ENCODE results near the gene IKZF1. TPM values are rescaled to one million over a fixed set of nuclear protein-coding genes. Genes with fewer than 3 reads are reported as not detected.
A peak's percentile ranks its signal among the peaks of the same experiment; 100 is the strongest.

IKZF1 gene
- total RNA-seq, 2 donors from 2014 or later: 290 to 416 TPM

DNA sequence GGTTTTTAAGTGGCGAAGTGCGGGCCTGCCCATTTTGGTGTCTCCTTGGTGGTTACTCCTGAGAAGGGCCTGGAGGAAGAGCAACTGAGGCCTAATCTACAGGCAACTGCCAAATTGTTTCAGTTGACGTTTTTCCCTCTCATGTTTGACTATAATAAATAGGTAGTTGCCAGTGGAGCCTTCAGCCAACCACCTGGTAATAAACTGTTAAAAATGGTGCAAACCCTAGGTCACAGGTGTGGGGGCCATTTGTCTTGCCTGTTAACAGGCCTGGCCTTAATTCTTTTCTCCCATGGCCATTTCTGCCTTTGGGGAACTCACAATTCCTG is 3.7 kb downstream of the IKZF1 start:
- peak overlapping the region in 1 of 2 donors; percentile 90 for H3K27ac Mint-ChIP-seq
- peaks cover 44 to 67% of the 10 kb centered on the region in 2 donors for H3K4me1 Mint-ChIP-seq (ENCODE audit: low read depth in 2 of 2)
- no peaks in the 10 kb centered on the region for H3K9me3 Mint-ChIP-seq
- H3K4me3 Mint-ChIP-seq: peak overlapping the region; percentile 98
- H3K36me3 Mint-ChIP-seq: peaks cover 47% of the 10 kb centered on the region
- no peaks in the 10 kb centered on the region for H3K27me3 Mint-ChIP-seq
- ATAC-seq (no peak), DNase-seq (ENCODE audit: low spot score) (no peak)

DNA sequence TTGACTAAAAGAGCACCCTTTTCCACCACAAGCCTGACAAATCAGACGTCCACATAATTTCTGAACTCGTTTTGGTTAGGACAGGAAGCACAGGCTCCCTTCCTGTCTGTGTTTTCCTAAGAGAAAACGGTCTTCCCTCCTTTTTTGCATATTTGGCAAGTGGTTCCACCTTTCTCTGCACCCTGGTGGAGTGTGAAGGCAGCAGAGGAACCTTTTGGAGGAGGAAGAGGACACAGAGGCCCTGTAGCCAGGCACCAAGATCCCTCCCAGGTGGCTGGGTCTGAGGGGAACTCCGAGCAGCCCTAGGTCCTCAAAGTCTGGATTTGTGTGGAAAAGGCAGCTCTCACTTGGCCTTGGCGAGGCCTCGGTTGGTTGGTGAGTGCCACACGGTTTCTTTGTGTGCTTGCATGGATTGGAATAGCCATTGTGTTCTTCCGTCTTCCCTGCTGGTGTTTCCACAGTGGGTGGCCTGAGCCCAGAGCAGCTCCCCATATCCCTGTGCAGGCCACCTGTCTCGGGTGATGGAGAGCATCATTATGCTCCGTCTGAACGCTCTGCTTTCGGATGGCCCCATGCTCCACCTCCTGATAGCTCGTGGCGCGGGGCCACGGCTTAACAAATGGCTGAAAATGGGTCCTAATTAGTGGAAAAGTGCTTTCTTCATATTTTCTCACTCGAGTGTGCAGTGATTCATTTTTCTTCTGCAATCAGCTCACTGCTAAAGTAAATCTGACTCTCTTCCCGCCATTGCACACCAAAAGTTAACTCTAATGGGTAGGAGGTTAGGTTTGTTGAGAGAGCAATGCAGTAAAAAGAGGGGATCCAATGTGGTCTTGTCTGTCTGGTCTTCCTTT is 4.2 kb downstream of the IKZF1 start:
- Mint-ChIP-seq H3K27ac (peak overlapping the region in 1 of 2 donors; percentile 90), H3K9me3 (no peaks in the 10 kb centered on the region), H3K4me1 (ENCODE audit: low read depth in 2 of 2) (peaks cover 49 to 73% of the 10 kb centered on the region in 2 donors), H3K36me3 (peaks cover 53% of the 10 kb centered on the region), H3K4me3 (peak overlapping the region; percentile 98), H3K27me3 (no peaks in the 10 kb centered on the region)
- ATAC-seq: peak in 1 of 2 donors; percentile 39
- no peak for DNase-seq (ENCODE audit: low spot score)

DNA sequence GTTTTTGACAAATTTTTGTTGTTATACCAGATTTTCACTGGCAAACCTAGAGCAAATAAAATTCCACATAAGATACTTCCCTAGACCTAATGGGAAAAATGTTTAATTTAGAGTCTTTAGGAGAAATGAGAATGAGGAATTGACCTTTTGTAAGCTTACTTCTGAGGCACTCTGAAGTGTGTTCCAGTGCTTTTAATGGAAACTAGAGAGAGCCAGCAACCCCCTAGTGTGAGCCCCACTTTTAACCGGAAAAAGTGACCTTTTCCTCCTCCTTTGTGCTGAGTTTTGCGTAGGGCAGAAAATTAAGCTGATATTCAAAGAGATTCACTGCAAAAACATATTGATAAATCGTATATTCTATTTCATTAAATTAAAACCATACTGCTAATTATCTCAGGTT is 5.2 kb downstream of the IKZF1 start:
- H3K36me3 Mint-ChIP-seq: peaks cover 60% of the 10 kb centered on the region
- H3K9me3 Mint-ChIP-seq: no peaks in the 10 kb centered on the region
- H3K4me3 Mint-ChIP-seq: peak overlapping the region; percentile 98
- peak overlapping the region in 1 of 2 donors; percentile 90 for H3K27ac Mint-ChIP-seq
- H3K27me3 Mint-ChIP-seq: no peaks in the 10 kb centered on the region
- peaks cover 59 to 83% of the 10 kb centered on the region in 2 donors for H3K4me1 Mint-ChIP-seq (ENCODE audit: low read depth in 2 of 2)
- ATAC-seq: no peak
- DNase-seq (ENCODE audit: low spot score): no peak

DNA sequence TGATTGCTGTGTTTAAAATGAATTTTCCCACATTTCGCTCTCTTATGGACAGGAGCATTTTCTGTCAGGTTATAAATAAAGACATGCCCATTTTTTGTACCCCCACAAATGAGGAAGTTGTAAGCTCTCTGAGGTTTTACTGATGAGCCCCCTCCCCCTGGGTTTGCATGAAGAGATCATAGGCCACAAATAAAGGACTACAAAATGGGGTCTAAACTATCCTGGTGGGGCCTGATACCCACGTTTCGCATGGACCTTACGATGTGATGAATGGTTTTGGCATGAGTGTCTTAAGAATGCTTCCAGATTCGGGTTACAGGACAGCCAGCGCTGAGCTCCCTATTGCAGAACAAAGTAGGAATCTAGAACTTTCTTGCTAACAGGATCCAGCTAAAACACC is 5.8 kb downstream of the IKZF1 start:
- Mint-ChIP-seq H3K36me3 (peaks cover 55% of the 10 kb centered on the region), H3K27ac (peak overlapping the region in 1 of 2 donors; percentile 90), H3K4me1 (ENCODE audit: low read depth in 2 of 2) (peaks cover 65 to 89% of the 10 kb centered on the region in 2 donors), H3K27me3 (no peaks in the 10 kb centered on the region), H3K4me3 (peak overlapping the region; percentile 98), H3K9me3 (no peaks in the 10 kb centered on the region)
- no peak for DNase-seq (ENCODE audit: low spot score)
- ATAC-seq: no peak

DNA sequence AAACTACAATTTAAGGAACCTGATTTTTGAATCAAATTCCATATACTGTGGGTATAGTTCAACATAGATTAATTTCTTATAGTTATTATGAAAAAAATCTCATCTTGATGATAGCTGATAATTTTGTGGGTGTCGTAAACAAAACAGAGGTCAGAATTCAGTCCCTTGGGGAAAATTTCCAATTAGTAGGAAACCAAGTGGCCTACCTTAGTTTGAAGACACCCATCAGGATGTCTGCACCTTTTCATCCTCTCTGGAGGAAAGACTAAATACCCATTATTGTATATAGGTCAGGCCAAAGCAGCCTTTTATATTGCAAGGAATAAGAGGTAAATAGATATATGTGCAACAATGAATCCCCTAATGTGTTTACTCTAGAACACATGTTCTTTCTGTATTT is 6.4 kb downstream of the IKZF1 start:
- H3K4me3 Mint-ChIP-seq: peak overlapping the region; percentile 98
- no peaks in the 10 kb centered on the region for H3K9me3 Mint-ChIP-seq
- ATAC-seq (no peak), DNase-seq (ENCODE audit: low spot score) (no peak)
- H3K27me3 Mint-ChIP-seq: no peaks in the 10 kb centered on the region
- H3K27ac Mint-ChIP-seq: peak overlapping the region in 1 of 2 donors; percentile 90
- H3K36me3 Mint-ChIP-seq: peaks cover 57% of the 10 kb centered on the region
- H3K4me1 Mint-ChIP-seq (ENCODE audit: low read depth in 2 of 2): peaks cover 71 to 95% of the 10 kb centered on the region in 2 donors

DNA sequence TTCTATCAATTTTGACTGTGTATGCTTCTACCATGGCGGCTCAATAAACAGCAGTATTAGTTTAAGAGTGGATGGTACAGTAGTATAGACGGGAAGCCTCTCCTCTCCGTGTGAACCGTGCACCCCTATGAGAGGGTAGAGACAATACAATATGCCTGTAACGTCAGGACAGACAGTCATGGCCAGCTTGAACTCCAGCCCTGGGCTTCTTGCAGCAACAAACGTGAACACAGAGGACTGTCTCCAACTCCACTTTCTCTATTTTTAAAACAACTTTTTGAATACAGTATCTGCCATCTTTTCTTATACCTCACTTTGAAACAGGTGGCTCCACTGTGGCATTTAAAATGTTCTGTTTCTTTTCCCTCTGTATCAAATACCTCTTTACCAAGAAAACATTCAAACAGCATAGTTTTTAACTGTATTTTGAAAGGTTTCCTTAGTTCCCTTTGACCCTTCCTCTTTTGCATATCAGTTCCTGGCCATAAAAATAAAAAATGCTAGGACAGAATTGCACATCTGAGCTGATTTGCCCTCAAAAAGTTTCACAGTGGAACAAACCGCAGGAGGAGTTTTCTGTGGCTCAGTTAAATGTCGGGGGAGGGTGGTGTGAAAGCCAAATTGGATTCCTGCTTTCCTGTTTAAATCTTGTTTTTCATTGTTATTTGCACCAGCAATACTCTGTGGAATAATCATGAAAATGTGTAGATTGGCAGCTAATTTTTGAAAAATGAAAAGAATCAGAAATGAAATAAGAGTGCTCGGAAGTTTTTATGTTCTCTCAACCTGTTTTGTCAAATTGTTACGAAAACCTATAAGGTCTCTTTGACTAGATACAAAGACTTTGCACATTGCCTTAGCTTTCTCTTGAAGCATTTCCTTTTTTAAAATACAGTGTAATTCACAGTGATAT is 8.0 kb downstream of the IKZF1 start:
- peaks cover 79 to 96% of the 10 kb centered on the region in 2 donors for H3K4me1 Mint-ChIP-seq (ENCODE audit: low read depth in 2 of 2)
- peak overlapping the region; percentile 98 for H3K4me3 Mint-ChIP-seq
- DNase-seq (ENCODE audit: low spot score): no peak
- no peaks in the 10 kb centered on the region for H3K9me3 Mint-ChIP-seq
- no peaks in the 10 kb centered on the region for H3K27me3 Mint-ChIP-seq
- peak overlapping the region in 1 of 2 donors; percentile 90 for H3K27ac Mint-ChIP-seq
- H3K36me3 Mint-ChIP-seq: peaks cover 44% of the 10 kb centered on the region
- ATAC-seq: peak; percentile 32 to 40

DNA sequence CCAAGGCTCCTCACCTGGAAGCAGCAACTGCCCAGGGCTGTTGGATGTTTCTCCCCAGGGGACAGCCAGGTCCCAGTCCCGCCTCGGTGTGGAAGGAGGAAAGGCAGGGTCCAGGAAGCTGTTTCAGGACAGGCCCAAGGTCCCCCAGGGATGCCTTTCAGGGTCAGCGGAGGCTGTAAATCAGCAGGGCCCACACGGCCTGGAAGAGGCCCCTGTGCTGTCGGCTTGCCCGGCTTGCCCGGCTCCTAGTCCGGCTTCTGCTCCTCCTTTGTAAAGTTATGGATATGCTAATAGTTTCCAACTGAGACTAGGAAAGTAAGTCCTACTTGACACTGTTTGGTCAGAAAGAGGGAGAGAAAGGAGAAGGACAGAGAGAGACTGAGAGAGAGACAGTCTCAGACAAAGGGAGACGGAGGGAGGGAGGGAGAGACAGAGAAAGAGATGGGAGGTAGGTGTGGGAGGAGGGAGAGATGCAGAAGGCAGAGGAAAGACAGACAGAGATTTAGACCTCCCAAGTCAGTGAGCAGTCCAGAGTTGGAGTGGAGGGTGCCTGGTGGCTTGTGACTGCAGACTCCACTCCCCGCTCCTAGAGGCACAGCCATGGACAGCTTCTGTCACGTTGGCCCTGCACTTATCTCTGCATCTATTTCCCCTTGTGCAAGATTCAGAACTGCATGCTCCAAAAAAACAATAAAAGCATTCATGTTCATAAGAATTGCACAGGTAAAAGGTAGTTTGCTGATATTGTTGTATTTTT is 10.5 kb downstream of the IKZF1 start:
- peaks cover 82 to 97% of the 10 kb centered on the region in 2 donors for H3K4me1 Mint-ChIP-seq (ENCODE audit: low read depth in 2 of 2)
- H3K4me3 Mint-ChIP-seq: peak overlapping the region; percentile 98
- H3K36me3 Mint-ChIP-seq: peaks cover 34% of the 10 kb centered on the region
- DNase-seq (ENCODE audit: low spot score) (no peak), ATAC-seq (peak in 1 of 2 donors; percentile 16)
- H3K27me3 Mint-ChIP-seq: no peaks in the 10 kb centered on the region
- peak overlapping the region in 1 of 2 donors; percentile 90 for H3K27ac Mint-ChIP-seq
- no peaks in the 10 kb centered on the region for H3K9me3 Mint-ChIP-seq

DNA sequence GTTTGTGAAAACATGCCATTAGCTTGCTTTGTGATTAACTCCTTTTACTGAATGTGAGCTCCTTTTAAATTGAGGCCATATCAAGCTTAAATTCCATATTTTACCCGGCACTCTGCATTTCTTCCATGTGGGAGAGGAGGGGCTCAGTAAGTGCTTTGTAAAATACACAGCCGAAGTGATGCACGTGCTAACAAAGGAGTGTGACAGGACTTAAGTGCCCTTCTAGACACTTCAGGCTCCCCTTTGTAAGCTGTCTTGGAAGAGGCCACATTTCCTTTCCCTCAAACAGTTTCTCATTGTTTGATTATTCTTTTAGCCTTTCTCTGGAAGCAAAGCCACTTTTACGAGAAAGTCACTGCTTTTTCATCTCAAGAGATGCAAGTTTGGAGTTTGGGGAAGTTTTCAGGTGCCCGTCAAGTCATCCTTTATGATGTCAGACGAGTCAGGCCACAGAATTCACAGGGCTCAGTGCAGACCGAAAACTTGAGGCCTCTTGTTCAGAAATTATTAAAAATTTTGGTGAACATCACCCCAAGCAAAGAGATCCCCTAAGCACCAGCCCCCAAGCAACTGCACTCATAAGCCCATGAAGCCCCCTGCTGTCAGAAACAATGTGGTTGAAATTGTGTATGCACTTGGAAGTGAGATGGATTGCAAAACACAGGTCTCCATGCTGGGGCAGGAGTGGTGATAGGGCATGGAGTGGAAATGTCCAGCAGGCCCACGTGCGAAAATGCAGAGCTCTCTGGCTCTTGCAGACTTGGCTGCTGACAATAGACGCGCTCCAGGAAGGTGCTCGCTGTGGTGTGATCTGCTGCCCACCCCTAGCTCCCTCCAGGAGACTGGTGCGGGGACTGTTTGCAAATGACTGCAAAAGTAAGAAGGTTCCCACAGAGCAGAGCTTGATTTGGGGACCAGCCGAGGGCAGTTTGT is 11.5 kb downstream of the IKZF1 start:
- ATAC-seq: peak; percentile 10 to 57
- H3K4me1 Mint-ChIP-seq (ENCODE audit: low read depth in 2 of 2): peaks cover 82 to 99% of the 10 kb centered on the region in 2 donors
- no peak for DNase-seq (ENCODE audit: low spot score)
- peak overlapping the region in 1 of 2 donors; percentile 90 for H3K27ac Mint-ChIP-seq
- no peaks in the 10 kb centered on the region for H3K9me3 Mint-ChIP-seq
- peak overlapping the region; percentile 98 for H3K4me3 Mint-ChIP-seq
- H3K36me3 Mint-ChIP-seq: peaks cover 41% of the 10 kb centered on the region
- no peaks in the 10 kb centered on the region for H3K27me3 Mint-ChIP-seq

DNA sequence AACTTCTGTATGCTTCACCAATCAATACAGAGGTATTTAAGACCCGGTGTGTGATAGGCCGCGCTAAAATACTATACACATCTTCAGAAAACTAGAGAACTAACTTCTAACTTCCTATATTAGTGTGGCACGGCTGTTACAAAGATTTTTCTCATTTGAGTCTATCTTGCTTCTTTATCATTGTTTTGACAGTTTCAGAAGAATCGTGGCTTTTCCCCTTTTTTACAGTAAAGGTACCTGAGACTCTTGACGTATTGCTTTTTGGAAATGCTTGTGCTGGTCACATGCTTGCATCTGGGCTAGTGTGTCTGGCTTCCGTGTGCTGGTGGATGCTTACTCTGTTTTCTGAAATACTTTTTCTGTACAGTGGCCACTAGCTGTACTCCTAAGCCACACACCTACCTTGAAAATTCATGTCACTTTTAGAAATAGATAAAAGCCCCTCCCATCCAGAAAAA is 12.7 kb downstream of the IKZF1 start:
- peaks cover 86 to 99% of the 10 kb centered on the region in 2 donors for H3K4me1 Mint-ChIP-seq (ENCODE audit: low read depth in 2 of 2)
- peak; percentile 57 to 79 for ATAC-seq
- H3K9me3 Mint-ChIP-seq: no peaks in the 10 kb centered on the region
- H3K27ac Mint-ChIP-seq: peak overlapping the region in 1 of 2 donors; percentile 90
- H3K36me3 Mint-ChIP-seq: peaks cover 43% of the 10 kb centered on the region
- no peaks in the 10 kb centered on the region for H3K27me3 Mint-ChIP-seq
- no peak for DNase-seq (ENCODE audit: low spot score)
- H3K4me3 Mint-ChIP-seq: peak overlapping the region; percentile 98

DNA sequence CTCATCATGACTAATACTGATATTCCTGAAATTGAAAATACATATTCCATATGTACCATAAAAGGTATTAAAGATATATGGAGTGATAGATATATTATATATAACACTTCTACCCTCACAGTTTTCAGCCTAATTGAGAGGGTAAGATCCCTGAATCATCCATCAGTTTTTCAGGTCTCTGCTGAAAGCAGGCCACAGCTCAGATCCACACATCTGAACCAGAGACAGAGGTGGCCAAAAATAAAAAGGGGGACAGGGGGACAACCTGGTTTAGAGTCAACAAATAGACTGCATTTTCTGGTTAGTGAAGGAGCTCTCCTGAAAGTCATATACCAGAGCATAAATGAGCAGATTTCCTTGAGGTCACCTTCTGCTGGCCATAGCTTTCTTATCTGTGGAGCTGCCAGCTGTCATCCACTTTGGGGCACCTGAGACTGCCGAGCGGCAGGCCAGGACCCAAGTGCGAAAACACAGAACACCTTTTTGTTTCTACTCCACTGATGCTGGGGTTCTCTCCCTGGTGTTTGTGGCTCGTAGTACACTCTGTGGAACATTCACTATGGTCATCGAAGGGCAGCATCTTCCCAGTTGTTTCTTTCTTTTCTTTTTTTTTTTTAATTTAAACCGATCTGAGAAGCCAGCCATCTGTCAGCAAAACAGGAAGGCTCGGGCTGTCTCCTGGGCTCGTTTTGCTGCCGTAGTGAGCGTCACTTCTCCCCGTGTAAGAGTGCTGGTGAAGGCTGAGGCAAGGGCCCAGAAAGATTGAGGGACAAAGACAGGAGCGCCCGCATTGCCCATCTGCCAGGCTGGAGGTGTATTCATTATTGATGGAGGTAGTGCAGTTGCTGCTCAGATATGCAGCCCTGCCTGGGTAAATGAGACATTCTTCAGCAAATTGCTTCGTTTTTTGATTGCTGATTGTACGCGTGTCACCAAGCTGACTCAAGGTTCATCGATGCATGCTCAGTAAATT is 13.5 kb downstream of the IKZF1 start:
- Mint-ChIP-seq H3K4me3 (peak overlapping the region; percentile 98), H3K27me3 (no peaks in the 10 kb centered on the region), H3K36me3 (peaks cover 46% of the 10 kb centered on the region), H3K27ac (peak overlapping the region in 1 of 2 donors; percentile 90), H3K4me1 (ENCODE audit: low read depth in 2 of 2) (peaks cover 82 to 99% of the 10 kb centered on the region in 2 donors), H3K9me3 (no peaks in the 10 kb centered on the region)
- no peak for DNase-seq (ENCODE audit: low spot score)
- ATAC-seq: peak; percentile 2 to 46

DNA sequence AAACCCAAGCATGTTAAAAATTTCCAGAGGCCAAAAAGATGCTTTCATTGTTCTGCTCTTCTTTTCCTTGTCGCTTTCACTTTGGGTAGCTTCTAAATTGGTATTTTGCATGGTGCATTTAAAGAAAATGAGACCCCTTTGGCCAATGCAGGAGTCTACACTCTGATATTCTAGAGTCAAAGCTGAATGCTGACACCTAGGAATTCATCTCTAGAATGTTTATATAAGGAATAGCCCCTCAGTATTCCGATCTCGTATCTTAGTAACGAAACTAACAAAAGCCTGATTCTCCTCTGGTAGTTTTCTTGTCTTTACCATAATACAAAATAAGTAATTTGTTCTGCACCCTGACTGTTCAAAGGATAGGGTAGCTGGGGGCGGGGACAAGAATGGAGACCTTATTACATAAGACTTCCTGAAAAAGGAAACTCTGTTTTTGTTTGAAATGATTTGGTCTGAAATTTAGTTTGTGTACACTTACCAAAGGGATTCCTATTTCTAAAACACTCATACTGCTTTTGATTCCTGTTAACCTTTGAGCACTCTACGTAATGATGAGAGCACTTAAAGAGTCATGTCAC is 17.1 kb downstream of the IKZF1 start:
- no peak for DNase-seq (ENCODE audit: low spot score)
- Mint-ChIP-seq H3K27me3 (no peaks in the 10 kb centered on the region), H3K4me1 (ENCODE audit: low read depth in 2 of 2) (peaks cover 70 to 90% of the 10 kb centered on the region in 2 donors), H3K9me3 (no peaks in the 10 kb centered on the region), H3K4me3 (peak overlapping the region; percentile 46), H3K27ac (peak overlapping the region in 1 of 2 donors; percentile 90), H3K36me3 (peaks cover 47% of the 10 kb centered on the region)
- ATAC-seq: no peak

Measured in natural killer cell treated with Interleukin-12 subunit alpha and Interleukin-12 subunit beta and Interleukin-15 and Interleukin-18, amount 100 ng/mL, for 72 hours (primary cell).